Peyer's patch (tissue), 4 donors: ENCODE measurements around the gene EVC.

Experiments
- POLR2A ChIP-seq, 2 donors: fragments of 450-650 bp; IDR thresholded peaks; one replicate each; pipeline ENCODE4 v1.5.1; 2017; ENCODE audit warnings: antibody characterized with exemption in 2 of 2, mild to moderate bottlenecking in 2 of 2, moderate library complexity in 2 of 2
- TF ChIP-seq, protein P1 (sequence below), 6 experiments: fragments of 450-650 bp in 4 of 6; fragments of 200-600 bp in 2 of 6; sonication (generic) in 1 of 6; IDR thresholded peaks; one replicate each; pipeline ENCODE4 v1.5.1; 2017 to 2019; ENCODE audit warnings: antibody characterized with exemption in 6 of 6, mild to moderate bottlenecking in 3 of 6, moderate library complexity in 1 of 6

DNA sequence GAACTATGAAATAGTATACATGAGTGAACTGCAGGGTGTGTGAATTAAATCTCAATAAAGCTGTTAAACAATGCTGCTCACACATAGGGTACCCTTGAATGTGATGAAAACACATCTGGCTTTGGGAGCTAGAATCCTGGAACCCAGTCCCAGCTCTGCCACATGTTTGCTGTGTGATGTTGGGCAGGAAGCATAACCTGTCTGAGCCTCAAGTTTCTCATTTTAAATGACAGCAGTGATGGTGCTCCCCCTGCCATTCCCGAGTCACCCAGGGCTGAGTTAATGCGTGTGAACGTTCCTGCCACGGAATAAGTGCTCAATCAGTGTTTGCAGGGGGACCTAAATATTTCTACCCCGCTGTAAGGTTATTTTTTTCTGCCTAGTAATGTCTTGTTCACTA lies 10.9 kb downstream of the EVC start:
- TF ChIP-seq, protein P1, sequence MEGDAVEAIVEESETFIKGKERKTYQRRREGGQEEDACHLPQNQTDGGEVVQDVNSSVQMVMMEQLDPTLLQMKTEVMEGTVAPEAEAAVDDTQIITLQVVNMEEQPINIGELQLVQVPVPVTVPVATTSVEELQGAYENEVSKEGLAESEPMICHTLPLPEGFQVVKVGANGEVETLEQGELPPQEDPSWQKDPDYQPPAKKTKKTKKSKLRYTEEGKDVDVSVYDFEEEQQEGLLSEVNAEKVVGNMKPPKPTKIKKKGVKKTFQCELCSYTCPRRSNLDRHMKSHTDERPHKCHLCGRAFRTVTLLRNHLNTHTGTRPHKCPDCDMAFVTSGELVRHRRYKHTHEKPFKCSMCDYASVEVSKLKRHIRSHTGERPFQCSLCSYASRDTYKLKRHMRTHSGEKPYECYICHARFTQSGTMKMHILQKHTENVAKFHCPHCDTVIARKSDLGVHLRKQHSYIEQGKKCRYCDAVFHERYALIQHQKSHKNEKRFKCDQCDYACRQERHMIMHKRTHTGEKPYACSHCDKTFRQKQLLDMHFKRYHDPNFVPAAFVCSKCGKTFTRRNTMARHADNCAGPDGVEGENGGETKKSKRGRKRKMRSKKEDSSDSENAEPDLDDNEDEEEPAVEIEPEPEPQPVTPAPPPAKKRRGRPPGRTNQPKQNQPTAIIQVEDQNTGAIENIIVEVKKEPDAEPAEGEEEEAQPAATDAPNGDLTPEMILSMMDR (IDR thresholded peaks at IDR 0.05): no peak
- no peak for TF ChIP-seq POLR2A (IDR thresholded peaks at IDR 0.05)
